ENCODE data around the gene DTWD2. TPM values are rescaled to one million over a fixed set of nuclear protein-coding genes. Genes with fewer than 3 reads are reported as not detected.

DTWD2 gene
- total and polyA plus RNA-seq, 2 experiments from 2014 or later: 2.5 to 14.1 TPM

- H3K4me1 ChIP-seq (ENCODE audit: insufficient read depth): peaks cover 9% of the 10 kb centered on the region
- peak overlapping the region; percentile 74 for H3K27ac ChIP-seq
- H2AFZ ChIP-seq: no peak overlapping the region
- H3K4me3 ChIP-seq: no peak overlapping the region
- peaks cover 16% of the 10 kb centered on the region for H3K79me2 ChIP-seq
- H3K9me3 ChIP-seq (ENCODE audit: low read depth): no peaks in the 10 kb centered on the region
- H4K20me1 ChIP-seq (ENCODE audit: insufficient read depth, poor library complexity, severe bottlenecking): no peaks in the 10 kb centered on the region
- H3K4me2 ChIP-seq: no peak overlapping the region
- TF ChIP-seq EZH2 (IDR thresholded peaks at IDR 0.05; ENCODE audit: borderline replicate concordance) (no peak), EZH2phosphoT487 (IDR thresholded peaks at IDR 0.05; ENCODE audit: low read depth, severe bottlenecking, unreplicated experiment) (no peak), CTCF (IDR thresholded peaks at IDR 0.05; ENCODE audit: poor library complexity) (no peak)
- no peak for DNase-seq (ENCODE audit: low spot score)
- no peaks in the 10 kb centered on the region for H3K27me3 ChIP-seq
- H3K9me2 ChIP-seq (replicated peaks; ENCODE audit: insufficient read depth): no peaks in the 10 kb centered on the region
- no peaks in the 10 kb centered on the region for H3K36me3 ChIP-seq (replicated peaks; ENCODE audit: insufficient read depth, low read depth)
- WGBS (ENCODE audit: low lambda C conversion rate, missing lambda C conversion rate): 73% methylated on average over 1 of the region's 1 CpG
These were observed 2.2 kb upstream of the DTWD2 start for GRCh38 chr5:118990582-118990981.

- Histone ChIP-seq H2AFZ (no peak overlapping the region), H3K4me2 (peak overlapping the region; percentile 39), H3K9me3 (ENCODE audit: low read depth) (no peaks in the 10 kb centered on the region), H3K79me2 (peaks cover 21% of the 10 kb centered on the region), H3K4me1 (ENCODE audit: insufficient read depth) (peaks cover 9% of the 10 kb centered on the region), H3K9me2 (replicated peaks; ENCODE audit: insufficient read depth) (no peaks in the 10 kb centered on the region), H3K27ac (peak overlapping the region; percentile 74), H4K20me1 (ENCODE audit: insufficient read depth, poor library complexity, severe bottlenecking) (no peaks in the 10 kb centered on the region), H3K27me3 (no peaks in the 10 kb centered on the region), H3K4me3 (no peak overlapping the region), H3K36me3 (replicated peaks; ENCODE audit: insufficient read depth, low read depth) (no peaks in the 10 kb centered on the region)
- peak; percentile 24 for DNase-seq (ENCODE audit: low spot score)
- TF ChIP-seq CTCF (IDR thresholded peaks at IDR 0.05; ENCODE audit: poor library complexity) (no peak), EZH2 (IDR thresholded peaks at IDR 0.05; ENCODE audit: borderline replicate concordance) (no peak), EZH2phosphoT487 (IDR thresholded peaks at IDR 0.05; ENCODE audit: low read depth, severe bottlenecking, unreplicated experiment) (no peak)
- 48% methylated on average over 6 of the region's 6 CpGs for WGBS (ENCODE audit: low lambda C conversion rate, missing lambda C conversion rate)
These were observed 1.5 kb upstream of the DTWD2 start for GRCh38 chr5:118989816-118990215.

GRCh38 chr5:118988866-118989180, 476 bp upstream of the DTWD2 start:
- Histone ChIP-seq H3K27me3 (no peaks in the 10 kb centered on the region), H3K4me1 (ENCODE audit: insufficient read depth) (peaks cover 9% of the 10 kb centered on the region), H3K36me3 (replicated peaks; ENCODE audit: insufficient read depth, low read depth) (no peaks in the 10 kb centered on the region), H3K9me3 (ENCODE audit: low read depth) (no peaks in the 10 kb centered on the region), H3K9me2 (replicated peaks; ENCODE audit: insufficient read depth) (no peaks in the 10 kb centered on the region), H3K4me3 (peak overlapping the region; percentile 96), H4K20me1 (ENCODE audit: insufficient read depth, poor library complexity, severe bottlenecking) (no peaks in the 10 kb centered on the region), H3K4me2 (peak overlapping the region; percentile 84), H3K27ac (peak overlapping the region; percentile 95), H2AFZ (peak overlapping the region; percentile 62), H3K79me2 (peaks cover 22% of the 10 kb centered on the region)
- no peak for DNase-seq (ENCODE audit: low spot score)
- TF ChIP-seq EZH2phosphoT487 (IDR thresholded peaks at IDR 0.05; ENCODE audit: low read depth, severe bottlenecking, unreplicated experiment) (no peak), EZH2 (IDR thresholded peaks at IDR 0.05; ENCODE audit: borderline replicate concordance) (no peak), CTCF (IDR thresholded peaks at IDR 0.05; ENCODE audit: poor library complexity) (no peak)
- WGBS (ENCODE audit: low lambda C conversion rate, missing lambda C conversion rate): 70% methylated on average over 9 of the region's 9 CpGs

- no peaks in the 10 kb centered on the region for H3K9me3 ChIP-seq (ENCODE audit: low read depth)
- no peak overlapping the region for H3K4me2 ChIP-seq
- no peak overlapping the region for H3K4me3 ChIP-seq
- no peak for DNase-seq (ENCODE audit: low spot score)
- no peaks in the 10 kb centered on the region for H3K9me2 ChIP-seq (replicated peaks; ENCODE audit: insufficient read depth)
- TF ChIP-seq EZH2phosphoT487 (IDR thresholded peaks at IDR 0.05; ENCODE audit: low read depth, severe bottlenecking, unreplicated experiment) (no peak), EZH2 (IDR thresholded peaks at IDR 0.05; ENCODE audit: borderline replicate concordance) (no peak), CTCF (IDR thresholded peaks at IDR 0.05; ENCODE audit: poor library complexity) (no peak)
- no peaks in the 10 kb centered on the region for H3K36me3 ChIP-seq (replicated peaks; ENCODE audit: insufficient read depth, low read depth)
- H2AFZ ChIP-seq: no peak overlapping the region
- no peaks in the 10 kb centered on the region for H4K20me1 ChIP-seq (ENCODE audit: insufficient read depth, poor library complexity, severe bottlenecking)
- peaks cover 9% of the 10 kb centered on the region for H3K4me1 ChIP-seq (ENCODE audit: insufficient read depth)
- H3K27me3 ChIP-seq: no peaks in the 10 kb centered on the region
- peaks cover 25% of the 10 kb centered on the region for H3K79me2 ChIP-seq
- no peak overlapping the region for H3K27ac ChIP-seq
These were observed 3.7 kb downstream of the DTWD2 start for GRCh38 chr5:118984602-118985001.

Data from hepatocyte (in vitro differentiated cells).